Activated effector memory CD4-positive, alpha-beta T cell treated with anti-CD3 and anti-CD28 coated beads, Interleukin-2, amount 50 U/mL, for 16 hours (primary cell): Measurements from ENCODE around the gene NOXO1.
"Not testable (repeated sequence)": the region's sequence is repeated elsewhere in the genome, so short reads cannot be mapped to it uniquely, and the experiment has no call there.

Experiments used
- DNase-seq: peaks from one replicate; pipeline ENCODE4 v3.0.0-alpha.2; 2020

The NOXO1 gene

DNA sequence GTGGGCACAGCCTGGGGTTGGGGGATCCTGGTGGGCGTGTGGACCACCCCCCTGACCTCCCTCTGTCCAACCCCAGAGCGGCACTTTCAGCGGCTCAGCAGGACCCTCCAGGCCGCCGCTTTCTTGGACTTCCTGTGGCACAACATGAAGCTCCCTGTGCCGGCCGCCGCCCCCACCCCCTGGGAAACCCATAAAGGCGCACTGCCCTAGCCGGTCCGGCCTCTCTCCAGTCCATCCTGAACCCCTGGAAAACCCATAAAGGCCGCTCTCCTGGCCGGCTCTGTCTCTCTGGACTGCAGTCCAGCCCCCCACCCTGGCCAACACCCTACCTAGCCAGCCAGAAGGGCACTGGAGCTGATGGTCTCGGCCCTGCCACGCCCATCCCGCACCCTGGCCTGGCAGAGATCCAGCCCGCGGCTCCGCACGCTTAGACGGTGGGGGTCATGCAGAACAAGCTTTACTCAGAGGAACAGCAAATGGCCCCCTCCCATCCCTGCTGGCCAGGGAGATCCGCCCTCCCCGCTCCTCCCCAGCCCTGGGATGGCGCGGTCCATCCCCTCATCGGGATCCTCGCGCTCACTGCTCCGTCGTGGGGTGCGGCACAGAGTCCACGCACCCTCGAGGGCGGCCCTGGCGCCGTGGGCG is 2.7 kb downstream of the NOXO1 start:
- DNase-seq: no peak

DNA sequence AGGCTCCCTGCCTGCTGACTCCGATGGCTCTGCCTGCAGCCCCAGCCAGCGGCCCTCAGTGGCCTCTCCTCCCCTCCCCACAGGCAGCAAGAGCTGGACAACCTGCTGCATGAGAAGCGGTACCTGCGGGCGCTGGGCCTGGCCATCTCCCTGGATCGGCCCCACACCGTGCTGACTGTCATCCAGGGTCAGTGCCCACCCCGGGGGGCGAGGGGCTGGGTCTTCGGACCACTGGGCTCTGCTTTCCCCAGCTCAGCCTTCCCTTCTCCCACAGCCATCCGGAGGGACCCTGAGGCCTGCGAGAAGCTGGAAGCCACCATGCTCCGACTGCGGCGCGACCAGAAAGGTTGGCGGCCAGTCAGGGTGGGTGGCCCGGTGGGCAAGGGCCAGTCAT is 3.4 kb downstream of the NOXO1 start:
- DNase-seq: no peak

- no peak for DNase-seq
Observed at GRCh38 chr16:1976951-1977874, 4.1 kb downstream of the NOXO1 start.

GRCh38 chr16:1976216-1976520 is 5.1 kb downstream of the NOXO1 start:
- no peak for DNase-seq

DNA sequence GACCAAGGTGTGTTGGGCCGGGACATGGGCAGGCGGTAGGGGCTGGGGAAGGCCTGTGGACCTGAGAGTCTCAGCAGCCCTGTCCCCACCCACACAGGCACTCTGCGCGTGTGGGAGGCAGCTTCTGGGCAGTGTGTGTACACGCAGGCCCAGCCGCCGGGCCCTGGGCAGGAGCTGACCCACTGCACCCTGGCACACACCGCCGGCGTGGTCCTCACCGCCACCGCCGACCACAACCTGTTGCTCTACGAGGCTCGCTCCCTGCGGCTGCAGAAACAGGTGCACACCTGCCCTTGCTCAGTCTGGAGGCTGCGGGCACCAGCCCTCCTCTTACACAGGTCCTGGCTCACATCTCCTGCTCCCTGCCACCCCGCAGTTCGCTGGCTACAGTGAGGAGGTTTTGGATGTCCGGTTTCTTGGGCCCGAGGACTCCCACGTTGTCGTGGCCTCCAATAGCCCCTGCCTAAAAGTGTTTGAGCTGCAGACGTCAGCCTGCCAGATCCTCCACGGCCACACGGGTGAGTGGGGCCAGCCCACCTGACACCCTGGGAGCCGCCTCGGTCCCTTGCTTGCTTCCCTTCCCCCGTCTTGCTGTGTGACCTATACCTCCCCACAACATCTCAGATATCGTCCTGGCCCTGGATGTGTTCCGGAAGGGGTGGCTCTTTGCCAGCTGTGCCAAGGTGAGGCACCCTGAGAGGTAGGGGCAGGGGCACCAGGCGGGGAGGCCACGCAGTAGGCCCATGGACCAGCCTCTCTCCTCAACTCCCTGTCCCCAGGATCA is 5.6 kb downstream of the NOXO1 start:
- DNase-seq: no peak

DNA sequence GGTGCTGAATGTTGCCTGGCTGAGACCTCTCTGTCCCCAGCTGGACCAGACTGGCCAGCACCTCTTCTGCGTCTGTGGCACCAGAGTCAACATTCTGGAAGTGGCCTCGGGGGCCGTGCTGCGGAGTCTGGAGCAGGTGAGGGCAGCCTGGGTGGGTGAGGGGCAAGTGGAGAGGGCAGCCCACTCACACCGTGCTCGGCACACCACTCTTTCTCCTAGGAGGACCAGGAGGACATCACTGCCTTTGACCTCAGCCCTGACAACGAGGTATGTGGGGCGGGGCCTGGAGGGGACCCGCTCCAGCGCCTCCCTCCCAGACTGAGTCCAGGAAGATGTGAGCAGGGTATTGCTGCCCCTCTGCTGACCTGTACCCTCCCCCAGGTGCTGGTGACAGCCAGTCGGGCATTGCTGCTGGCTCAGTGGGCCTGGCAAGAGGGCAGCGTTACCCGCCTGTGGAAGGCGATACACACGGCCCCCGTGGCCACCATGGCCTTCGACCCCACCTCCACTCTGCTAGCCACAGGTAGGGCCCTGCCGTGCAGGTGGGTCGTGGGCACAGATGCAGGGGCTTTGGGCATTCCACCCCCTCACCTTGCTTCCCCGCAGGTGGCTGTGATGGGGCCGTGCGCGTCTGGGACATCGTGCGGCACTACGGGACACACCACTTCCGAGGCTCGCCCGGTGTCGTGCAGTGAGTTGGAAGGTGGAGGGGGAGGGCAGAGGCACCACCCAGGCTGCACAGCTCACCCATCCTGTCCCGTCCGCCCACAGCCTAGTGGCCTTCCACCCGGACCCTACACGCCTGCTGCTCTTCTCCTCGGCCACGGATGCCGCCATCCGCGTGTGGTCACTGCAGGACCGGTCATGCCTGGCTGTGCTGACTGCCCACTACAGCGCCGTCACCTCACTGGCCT is 6.9 kb downstream of the NOXO1 start:
- DNase-seq: no peak

- no peak for DNase-seq
Observed at GRCh38 chr16:1973461-1974156, 7.7 kb downstream of the NOXO1 start.

- peak; percentile 75 for DNase-seq
Observed at GRCh38 chr16:1972490-1972877, 8.8 kb downstream of the NOXO1 start.

DNA sequence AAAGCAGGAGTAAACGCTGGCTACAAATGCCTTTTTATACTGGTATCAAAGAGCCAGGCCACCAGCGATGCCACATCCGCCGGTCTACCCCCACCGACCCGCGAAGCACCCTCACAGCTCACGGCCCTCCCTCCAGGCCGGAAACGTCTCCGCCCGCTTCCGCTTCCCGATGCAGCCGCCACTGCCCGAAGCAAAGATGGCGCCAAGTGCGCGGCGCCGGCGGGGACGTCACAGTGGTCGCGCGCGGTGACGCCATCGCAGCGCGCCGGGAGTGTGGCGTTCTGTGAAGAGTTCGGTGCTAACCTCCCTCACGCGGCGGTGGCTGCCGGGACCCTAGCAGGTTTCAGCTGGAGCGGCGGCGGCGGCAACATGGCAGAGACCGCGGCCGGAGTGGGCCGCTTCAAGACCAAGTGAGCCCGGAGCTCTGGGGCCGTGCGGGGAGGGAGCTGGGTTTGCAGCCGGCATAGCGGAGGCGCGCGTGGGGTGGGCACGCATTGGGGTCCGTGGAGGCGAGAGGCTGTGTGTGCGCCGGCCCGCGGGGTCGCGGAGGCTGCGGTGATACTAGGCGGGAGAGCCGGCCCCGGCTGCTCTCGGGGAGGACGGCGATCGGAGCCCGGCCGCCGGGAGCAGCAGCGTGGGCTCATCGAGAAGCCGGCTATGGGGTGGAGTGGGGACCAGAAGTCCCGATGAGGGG is 9.3 kb downstream of the NOXO1 start, which contains the start of gene TBL3:
Gene TBL3, plus strand, starts transcription at position 258 of the 694 bp plus-strand sequence. Its CDS starts 112 bp downstream, at position 370.
- DNase-seq: peak; percentile 99

GRCh38 chr16:1968146-1968953 is 12.9 kb downstream of the NOXO1 start:
- DNase-seq: no peak

DNA sequence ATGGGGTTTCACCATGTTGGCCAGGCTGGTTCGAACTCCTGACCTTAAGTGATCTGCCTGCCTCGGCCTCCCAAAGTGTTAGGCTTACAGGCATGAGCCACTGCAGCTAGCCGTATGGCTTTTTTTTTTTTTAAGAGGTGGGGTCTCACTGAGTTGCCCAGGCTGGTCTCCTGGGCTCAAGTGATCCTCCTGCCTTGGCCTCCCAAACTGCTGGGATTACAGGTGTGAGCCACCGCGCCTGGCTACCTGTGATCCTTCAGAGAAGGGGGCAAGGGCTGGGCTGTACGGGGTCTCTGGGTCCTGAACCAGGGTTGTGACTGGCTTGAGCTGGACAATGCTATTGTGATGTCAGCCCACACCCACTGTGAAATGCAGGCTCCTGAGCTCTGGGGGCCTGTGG is 14.8 kb downstream of the NOXO1 start, which contains the start of gene RNF151:
Gene RNF151, plus strand, starts transcription at position 397 of the 400 bp plus-strand sequence. CDS start 26 bp downstream, outside the sequence.
- no peak for DNase-seq

- no peak for DNase-seq
Observed at GRCh38 chr16:1965396-1966001, 15.8 kb downstream of the NOXO1 start.

DNA sequence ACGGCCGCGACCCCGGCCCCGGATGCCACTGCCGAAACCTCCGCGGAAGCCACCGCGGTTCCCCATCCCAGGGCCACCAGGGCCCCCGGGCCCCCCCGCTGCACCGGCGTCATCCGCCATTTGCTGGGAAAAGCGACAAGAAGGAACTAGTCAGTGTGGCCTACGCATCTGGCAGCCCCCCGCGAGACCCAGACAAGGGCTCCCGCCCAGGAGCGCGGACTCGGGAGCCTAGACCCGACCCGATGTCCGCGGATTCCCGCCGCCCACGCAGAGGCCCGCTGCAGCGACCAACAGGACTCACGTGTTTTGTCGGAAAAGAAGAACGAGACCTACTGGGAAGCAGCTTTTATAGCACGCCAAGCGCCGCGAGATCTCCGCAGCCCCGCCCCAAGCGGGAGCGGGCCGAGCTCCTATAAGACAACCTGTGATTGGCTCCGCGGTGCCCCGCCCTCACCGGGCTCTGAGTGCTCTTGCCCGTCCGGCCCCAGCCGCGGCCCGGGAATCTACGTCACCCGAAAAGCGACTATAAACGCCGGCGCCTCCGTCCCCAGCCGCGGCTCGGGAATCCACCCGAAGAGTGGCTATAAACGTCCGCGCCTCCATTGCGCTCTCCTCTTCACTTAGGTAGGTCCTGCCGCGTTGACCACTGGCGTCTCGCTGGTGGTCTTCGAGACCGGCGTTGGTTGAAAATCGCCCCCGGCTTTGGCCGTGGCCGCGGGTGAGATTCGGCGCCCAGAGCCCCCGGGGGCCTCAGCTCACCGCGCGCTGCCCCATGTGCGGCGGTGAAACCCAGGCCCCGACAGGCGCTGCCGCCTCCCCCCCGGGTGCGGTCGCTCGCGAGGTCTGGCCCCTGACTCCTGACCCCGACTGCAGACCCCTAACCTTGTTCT is 16.5 kb downstream of the NOXO1 start, which contains the start of gene RPS2:
Gene RPS2, minus strand, starts transcription at position 321 of the 890 bp plus-strand sequence. Its CDS starts 201 bp downstream, at position 120.
- DNase-seq: peak; percentile 99

GRCh38 chr16:1963806-1964505 is 17.3 kb downstream of the NOXO1 start:
- peak; percentile 80 for DNase-seq

GRCh38 chr16:1962161-1963153 is 18.8 kb downstream of the NOXO1 start:
- DNase-seq: not testable (repeated sequence)

DNA sequence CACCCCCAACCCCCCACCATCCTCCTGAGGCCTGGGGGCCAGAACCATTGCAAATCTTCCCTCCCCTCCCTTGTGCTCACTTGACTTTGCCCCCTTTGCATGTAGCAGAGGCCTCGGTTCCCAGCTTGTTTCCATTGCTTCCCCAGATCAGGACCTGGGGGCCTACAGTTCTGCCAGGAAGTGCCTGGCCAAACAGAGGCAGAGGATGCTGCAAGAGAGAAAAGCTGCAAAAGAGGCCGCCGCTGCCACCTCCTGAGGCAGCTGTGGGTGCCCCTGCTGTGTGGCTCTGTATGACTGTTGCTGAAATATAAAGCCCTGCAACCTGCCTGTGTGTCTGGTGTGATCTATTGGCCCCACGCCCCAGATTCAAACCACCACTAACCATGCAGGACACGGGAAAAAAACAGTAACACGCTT is 19.6 kb downstream of the NOXO1 start:
- no peak for DNase-seq
